ENCODE results near the gene RAPGEF1.
"Not testable (repeated sequence)": the region's sequence is repeated elsewhere in the genome, so short reads cannot be mapped to it uniquely, and the experiment has no call there.

The RAPGEF1 gene

DNA sequence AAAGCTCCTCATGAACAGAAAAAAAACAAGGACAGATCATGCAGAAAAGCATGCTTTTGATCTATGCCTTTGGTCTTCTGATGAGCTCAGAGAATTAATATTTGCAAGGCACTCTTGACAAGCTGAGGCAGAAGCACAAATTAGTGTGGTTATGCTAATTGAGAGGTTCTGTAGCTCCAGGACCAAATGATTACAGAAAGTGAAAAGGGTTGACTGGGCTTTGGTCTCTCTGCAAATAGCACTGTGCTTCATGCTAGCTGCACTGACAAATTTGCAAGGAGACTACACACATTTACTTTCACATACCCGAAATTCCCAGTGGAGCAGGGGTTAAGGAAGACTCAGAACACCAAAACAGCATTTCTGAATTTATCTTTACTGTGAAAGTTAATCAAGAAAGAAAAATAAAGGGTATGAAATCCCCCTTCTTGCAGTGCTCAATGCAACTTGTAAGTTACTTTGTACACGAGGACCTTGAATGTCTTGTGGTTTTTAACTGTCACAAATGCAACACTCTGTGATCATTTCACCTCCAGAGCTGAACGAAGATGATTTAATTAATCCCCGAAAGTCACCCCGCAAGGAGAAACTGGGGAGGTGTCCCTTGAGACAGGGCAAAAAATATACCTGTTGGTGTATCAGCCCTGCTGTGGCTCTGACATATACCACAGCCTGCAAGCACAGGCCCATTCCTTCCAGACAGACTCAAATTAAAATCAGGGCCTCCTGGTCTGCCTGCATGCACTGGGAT, 11.9 kb downstream of the RAPGEF1 start:
- no peak for DNase-seq (ENCODE audit: low read depth)

DNA sequence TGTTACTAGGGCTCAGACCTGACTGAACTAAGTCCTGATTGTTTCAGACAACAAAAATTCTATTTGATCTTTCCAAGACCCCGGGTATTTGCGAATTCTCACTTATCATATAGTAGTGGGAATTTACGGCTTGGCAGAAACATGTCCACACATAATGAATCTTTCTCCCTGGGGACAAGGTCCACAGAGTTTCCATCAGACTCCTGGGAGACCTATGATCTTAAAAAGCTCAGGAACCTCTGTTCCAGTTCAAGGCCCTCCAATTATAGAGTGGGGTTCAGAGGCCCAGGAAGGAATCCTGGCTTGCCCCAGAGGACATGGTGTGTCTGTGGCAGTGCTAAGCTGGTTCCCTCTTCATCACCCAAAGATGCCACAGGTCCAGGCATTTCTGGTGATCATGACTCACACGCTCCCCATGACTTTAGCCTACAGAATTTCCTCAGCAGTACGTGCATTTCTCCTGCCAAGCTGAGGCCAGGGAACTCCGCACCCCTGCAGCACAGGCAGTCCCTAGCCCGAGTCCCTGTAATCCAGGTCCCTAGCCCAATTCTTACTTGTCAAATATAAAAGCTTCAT, 12.6 kb downstream of the RAPGEF1 start:
- no peak for DNase-seq (ENCODE audit: low read depth)

DNA sequence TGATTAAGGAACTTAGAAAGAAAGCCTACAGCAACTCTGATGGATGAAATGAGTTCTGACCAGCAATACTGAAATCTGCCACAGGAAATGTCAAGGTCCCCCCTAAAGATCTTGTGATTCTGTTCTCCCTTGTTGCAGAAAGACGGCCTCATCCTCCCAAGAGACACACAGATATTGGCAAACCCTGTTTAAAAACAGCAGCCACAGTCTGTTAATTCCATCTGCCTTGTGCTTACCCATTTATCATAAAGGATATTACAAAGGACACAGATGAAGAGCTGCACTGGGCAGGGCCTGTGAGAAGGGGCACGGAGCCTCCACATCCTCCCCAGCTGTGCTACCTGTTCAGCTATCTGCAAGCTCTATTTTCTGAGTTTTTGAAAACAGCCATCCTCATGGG, 15.2 kb downstream of the RAPGEF1 start:
- DNase-seq (ENCODE audit: low read depth) = no peak

DNA sequence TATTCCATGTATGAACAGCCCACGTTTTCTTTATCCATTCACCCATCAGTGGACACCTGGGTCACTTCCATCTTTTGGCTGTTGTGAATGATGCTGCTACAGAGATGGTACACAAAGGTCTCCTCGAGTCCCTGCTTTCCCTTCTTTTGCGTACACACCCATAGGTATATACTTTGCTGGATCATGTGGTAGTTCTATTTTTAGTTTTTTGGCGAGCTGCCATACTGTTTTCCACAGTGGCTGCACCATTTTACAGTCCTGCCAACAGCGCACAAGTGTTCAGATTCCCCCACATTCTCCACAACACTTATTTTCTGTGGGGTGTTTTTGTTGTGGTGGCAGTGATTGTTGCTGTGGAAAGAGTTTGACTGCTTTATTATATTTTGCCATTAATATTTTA, 16.2 kb downstream of the RAPGEF1 start:
- DNase-seq (ENCODE audit: low read depth) = no peak

DNA sequence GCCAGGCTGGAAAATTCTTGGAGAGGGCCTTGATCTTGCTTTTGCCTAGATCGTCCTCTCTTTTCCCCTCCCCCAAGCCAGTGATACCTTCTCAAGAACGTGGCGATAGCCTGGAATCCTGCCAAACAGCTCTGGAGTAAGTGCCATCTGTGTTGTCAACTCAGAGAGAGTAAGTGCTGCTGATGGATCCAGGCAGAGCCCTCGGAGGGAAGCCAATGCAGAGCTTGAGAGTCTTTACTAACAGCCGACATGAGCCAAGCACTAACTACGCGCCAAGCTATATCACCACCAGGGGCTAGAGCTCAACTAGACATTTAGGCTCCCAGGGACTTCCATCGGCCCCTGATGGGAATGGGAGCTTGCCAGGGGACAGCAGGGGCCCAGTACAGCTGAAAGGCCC, 17.6 kb downstream of the RAPGEF1 start:
- no peak for DNase-seq (ENCODE audit: low read depth)

DNA sequence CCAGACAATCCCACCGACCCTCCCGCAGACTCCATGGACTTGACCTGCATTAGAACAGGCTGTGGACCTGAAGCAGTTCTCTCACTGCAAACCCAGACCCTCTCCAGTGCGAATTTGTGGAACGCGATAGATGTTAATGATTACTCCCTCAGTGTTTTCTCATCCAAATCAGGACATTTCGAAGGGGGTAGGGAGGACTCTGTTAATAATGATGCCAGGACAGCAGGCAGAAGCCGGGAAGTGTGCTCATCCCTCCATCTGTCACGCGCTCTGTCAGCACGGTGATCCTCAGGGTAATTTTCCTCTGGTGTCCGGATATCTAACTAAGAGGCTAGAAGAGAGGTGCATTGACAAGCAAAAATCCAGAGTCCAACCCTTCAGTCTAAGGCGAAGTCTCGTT, 18.8 kb downstream of the RAPGEF1 start:
- DNase-seq (ENCODE audit: low read depth) = no peak

DNA sequence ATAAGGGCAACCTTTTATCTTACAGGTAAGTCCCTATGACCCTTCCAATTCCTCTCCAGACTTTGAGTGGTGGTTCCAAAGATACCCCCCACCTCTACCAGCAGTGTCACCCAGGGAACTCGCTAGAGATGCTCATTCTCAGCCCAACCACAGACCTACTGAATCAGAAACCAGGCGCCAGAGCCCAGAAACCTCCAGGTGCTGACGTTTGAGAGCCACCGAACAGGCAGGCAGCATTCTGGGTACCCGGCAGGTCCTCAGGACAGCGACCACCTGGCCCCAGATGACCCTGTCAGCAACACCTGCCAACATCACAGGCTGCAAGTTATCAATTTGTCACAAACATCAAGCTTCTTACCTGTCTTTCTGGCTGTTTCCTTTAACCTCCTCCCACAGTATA, 19.5 kb downstream of the RAPGEF1 start:
- DNase-seq (ENCODE audit: low read depth) = no peak

DNA sequence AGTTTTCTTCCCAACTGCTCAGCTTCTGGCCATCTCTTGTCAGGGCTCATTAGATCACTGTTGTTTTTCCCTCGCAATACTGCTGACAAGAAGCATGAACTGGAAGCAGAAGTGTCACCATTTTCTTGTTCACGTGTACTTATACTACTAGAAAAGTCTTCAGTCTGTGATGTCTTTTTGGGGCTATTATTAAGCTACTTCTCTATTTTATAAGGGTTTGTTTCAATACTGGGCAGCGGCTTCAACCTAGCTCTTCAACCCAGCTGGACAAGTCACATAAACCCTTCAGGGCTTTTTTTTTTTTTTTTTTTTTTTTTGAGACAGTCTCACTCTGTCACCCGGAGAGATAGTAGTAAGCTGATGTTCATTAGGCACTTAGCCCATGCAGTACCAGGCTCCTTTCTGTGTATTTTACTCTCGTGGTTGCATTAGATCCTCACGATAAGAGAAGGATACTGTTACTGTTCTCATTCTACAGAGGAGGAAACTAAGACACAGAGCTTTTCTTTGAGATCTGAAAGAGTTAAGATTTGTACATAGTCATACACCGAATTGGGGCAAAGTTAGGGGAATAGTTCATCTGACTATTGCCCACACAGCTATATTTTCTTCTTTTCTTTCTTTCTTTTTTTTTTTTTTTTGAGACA, 20.5 kb downstream of the RAPGEF1 start:
- no peak for DNase-seq (ENCODE audit: low read depth)

DNA sequence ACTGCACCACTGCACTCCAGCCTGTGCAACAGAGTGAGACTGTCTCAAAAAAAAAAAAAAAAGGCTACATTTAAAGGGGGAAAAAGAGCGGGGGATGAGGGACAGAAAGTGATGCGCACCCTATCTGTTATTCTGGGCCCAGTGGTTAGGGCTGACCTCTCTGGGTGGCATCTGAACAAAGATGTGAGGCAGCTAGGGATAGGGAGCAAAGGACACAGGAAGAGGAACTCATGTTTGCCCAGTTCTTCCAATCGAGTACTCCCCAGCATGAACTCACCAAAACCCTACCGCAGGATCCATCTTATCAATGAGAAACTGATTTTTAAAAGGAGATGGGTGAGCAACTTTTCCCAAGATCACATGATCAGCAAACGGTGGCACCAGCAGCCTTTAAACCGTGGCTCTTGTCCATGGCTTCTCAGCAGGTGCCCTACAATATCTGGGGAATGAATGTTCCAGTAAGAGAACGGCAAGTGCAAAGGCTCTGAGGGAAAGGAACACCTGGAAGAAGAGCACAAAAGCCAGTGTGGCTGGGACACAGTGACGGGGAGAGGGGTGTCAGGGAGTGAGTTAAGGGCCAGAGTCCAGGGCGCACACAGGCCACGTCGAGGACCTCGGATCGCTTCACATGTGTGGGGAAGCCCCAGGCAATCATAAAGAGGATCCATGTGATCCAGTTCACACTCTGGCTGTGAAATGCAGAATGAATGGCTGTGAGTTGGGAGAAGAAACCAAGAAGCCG, 22.0 kb downstream of the RAPGEF1 start:
- DNase-seq (ENCODE audit: low read depth) = no peak

DNA sequence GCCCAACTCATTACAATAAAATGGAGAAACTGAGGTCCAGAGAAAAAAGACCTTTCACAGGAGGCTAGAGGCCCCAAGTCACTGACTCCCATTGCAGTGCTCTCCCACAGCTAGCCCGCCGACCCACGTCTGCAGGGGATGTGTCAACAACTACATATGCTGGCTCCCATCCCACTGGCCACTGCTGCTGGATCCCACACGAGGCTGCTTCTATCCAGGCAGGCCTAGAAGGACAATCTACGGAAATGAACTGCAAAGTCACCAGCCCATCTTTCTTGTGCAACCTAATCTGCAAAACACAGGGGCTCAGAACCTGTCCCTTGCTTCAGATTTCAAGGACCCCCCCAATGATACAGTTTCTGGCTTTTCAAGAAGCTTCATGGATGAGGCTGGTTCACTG, 24.0 kb downstream of the RAPGEF1 start:
- DNase-seq (ENCODE audit: low read depth) = no peak

DNA sequence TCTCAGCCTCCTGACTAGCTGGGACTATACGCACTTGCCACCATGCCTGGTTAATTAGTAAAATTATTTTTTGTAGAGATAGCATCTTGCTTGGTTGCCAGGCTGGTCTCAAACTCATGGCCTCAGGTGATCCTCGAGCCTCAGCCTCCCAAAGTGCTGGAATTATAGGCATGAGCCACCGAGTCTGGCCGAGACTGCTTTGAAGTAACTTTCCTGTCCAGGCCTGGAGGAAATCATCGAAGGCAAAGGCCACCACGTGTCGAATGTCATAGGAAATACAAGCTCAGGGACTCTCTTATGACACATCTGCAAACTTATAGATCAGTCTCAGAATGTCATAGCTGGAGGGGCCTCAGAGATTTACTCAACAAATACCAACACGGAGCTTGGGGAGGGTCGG, 25.1 kb downstream of the RAPGEF1 start:
- no peak for DNase-seq (ENCODE audit: low read depth)

DNA sequence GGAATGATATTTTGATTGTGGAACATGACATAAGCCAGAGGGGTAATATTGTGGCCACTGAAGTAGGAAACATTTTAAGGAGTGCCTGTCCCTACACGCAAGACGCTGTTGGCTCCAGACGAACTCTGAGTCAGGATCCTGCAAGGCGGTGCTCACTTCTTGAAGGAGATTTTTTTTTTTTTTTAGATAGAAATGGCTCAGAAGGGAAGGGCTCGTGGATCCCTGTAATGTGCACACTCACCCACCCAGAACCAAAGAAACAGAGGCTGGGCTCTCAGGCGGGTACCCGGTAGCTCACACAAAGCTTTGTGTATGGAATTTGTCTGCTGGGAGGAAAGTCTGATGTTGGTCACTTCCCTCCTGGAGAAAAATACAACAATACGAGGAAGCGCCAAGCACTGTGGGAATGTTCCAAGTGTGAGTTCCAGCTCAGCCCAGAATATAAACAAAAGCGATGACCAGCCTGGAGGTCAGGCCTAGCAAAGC, 25.7 kb downstream of the RAPGEF1 start:
- DNase-seq (ENCODE audit: low read depth) = no peak

DNA sequence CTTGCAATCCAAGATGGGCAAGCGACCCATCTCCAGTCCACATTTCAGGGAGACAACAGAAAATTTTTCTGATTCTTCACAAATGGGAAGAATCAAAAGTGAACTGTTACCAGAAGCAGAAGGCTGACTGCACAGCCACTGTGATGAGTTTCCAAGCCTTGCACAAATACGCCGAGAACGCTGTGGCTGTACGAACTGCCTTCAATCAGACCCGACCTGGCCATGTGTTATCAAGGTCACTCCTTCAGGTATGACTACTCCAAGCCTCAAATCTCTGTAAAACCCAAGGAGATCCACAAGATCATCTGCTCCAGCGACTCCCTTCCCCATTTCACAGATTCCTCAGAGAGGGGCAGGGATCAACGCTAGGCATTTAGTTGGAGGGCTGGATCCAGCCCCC, 26.9 kb downstream of the RAPGEF1 start:
- DNase-seq (ENCODE audit: low read depth) = no peak

DNA sequence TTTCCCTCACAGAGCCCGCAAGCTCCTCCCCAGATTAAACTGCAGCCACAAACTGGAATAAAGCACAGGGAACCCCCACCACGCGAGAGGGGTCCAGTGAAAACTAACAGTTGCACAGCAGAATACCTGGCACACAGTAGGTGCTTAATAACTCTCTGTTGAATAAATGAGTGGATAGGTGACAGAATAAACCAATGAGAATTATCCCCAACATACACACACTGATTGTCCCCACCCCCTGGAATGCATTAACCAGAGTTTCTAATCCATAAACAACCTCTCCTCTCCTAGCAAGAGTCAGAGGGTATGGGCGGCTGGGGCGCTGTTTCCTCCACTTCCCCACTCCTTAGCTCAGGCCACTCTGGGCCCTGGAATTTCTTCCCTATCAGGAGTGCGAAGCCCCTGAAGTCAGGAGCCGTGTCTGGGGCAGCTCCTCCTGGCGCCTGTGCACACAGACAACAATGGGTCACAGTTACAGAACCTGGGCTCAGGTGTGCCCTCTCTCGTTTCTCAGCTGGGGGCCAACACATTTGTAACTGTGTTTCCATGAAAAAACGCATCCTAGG, 27.6 kb downstream of the RAPGEF1 start:
- no peak for DNase-seq (ENCODE audit: low read depth)

DNA sequence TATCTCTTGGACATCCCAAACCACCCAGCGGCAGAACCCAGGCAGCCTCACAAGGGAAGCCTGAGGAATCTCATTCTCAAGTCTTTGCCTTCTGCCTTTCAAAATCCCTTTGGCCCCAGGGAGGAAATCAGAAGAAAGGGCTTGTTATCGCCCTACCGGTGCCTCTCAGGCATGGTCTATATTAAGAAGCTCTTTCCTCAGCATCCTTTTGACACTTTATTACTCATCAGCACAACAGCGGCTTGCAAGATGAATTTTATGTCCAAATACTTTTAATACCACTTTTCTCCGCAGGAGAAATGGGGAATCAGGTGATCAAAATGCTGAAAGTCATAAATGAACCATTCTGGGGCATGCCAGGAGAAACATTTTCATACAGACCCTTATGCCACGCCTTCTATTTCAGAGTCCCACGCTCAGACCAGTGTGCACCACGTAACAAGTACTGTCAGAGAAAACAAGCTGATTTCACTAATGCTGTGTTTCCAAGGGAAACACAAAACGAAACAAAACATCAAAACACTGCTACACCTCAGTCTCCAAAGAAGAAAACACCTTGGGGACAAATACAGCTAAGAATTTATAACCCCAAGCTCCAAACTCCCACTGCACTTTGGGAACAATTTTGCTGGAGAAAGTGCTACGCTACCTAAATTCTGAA, 30.0 kb downstream of the RAPGEF1 start:
- no peak for DNase-seq (ENCODE audit: low read depth)

DNA sequence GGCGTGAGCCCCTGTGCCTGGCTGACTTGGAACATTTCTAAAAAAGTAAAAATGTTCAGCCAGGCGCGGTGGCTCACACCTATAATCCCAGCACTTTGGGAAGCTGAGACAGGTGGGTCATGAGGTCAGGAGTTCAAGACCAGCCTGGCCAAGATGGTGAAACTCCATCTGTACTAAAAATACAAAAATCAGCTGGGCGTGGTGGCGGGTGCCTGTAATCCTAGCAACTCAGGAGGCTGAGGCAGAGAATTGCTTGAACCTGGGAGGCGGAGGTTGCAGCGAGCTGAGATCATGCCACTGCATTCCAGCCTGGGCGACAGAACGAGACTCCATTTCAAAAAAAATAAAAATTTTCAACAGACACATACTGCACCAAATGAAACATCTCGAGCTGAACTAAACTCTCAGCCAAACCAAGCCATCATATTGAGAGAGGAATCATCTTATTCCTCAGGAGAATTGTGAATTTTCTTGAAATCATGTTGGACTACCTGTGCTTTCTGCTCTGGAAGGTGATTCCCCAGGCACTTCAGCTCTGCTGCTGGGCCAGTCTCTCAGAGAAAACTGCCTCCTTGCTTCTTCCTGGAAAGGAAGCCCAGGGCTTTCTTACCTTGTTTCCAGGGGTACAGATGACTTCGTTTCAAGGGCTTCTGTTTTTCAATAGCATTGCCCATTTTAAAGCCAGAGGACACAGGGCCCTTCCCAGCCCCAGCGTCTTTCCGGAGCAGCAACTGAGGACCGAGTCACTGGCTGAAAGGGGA, 30.7 kb downstream of the RAPGEF1 start:
- not testable (repeated sequence) for DNase-seq (ENCODE audit: low read depth)

DNA sequence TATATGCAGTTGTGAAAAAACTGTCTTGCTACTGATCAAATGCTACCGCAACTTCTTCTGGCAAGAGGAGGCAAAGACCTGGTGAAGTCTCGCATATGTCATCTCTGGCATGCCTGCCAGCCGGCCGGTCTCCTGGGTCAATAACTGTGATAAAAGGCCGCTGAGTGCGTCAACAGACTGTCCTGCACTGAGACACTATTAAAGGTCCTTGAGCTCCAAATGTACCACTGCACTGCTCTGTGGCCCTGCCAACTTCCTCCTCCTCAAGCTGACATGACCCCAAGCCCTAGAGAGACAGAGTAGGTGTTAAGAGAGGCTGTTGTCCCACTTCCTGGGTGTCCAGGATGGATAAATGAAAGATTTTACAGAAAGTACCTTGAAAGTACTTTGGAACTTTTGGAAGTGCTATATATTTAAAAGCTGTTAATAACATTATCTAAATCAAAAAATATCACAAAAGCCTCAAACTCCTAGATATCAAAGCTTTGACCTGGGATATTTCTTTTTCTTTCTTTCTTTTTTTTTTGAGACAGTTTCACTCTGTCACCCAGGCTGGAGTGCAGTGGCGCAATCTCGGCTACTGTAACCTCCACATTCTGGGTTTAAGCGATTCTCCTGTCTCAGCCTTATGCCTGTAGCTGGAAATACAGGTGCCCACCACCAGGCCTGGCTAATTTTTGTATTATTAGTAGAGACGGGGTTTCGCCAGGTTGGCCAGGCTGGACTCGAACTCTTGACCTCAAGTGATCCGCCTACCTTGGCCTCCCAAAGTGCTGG, 31.5 kb downstream of the RAPGEF1 start:
- DNase-seq (ENCODE audit: low read depth) = no peak

DNA sequence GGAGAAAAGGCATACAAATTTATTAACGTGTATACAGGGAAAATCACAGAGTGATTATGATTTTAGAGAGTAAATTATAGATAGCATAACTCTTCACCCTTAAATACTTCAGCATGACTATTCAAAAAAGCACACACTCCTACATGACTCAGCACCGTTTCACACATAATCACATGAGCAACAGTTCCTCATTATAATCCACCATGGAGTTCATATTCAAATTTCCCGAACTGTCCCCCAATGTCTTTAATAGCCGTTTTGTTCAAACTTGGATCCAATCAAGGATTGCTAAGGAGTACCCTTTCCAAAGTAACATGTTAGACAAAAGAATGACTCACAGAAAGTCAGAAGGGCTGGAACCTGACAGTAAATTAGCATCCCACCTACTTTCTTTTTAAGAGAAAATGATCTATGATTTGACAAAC, 32.1 kb downstream of the RAPGEF1 start:
- no peak for DNase-seq (ENCODE audit: low read depth)

DNA sequence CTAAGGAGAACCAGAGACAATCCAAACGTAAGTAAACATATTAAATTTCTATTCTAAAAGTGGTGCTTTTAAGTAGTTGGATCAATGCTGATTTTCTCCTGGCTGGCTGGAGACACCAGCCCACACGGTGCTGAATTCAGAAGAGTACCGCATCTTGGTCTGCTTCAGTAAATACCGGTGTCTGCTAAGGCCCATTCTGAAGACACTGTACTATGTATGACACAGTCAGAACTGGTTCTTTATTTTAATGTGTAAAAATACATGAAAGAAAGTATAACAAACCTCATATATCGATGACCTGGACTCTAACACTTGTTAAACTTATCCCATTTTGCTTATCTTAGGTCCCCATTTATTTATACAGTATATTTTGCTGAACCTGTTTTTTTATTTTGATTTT, 32.8 kb downstream of the RAPGEF1 start:
- DNase-seq (ENCODE audit: low read depth) = no peak

DNA sequence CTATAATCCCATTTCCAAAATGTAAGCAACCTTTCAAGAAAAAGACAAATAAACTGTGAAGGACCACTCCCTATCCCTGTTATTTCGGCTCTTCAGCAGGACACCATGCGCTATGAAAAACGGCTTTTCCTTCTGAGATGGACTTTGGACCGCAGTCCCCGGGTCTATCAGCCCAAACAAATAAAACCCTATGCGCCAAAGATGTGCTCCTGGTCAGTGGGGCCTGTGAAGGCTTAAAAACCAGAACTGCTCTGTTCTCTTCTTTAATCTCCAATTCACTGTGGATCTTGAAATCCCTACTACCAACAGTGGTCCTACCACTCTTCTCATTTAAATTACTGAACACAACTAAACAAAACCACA, 33.3 kb downstream of the RAPGEF1 start:
- no peak for DNase-seq (ENCODE audit: low read depth)
